Islet precursor cell (in vitro differentiated cells): ENCODE results near the gene ELL3.
A peak's percentile ranks its signal among the peaks of the same experiment; 100 is the strongest.
"Not testable (repeated sequence)": the region's sequence is repeated elsewhere in the genome, so short reads cannot be mapped to it uniquely, and the experiment has no call there.

Experiments
- DNase-seq: peaks from one replicate; pipeline ENCODE4 v3.0.0-alpha.2; 2018

The ELL3 gene

GRCh38 chr15:43791993-43792760 lies 15.4 kb upstream of the ELL3 start, which contains the start of gene SERF2:
SERF2 (plus strand) TSS chr15:43792320; CDS start chr15:43792377, 57 bp downstream.
- DNase-seq: peak; percentile 100

- no peak for DNase-seq
These were observed 12.6 kb upstream of the ELL3 start for GRCh38 chr15:43789409-43789808.

GRCh38 chr15:43779016-43779415 lies 2.2 kb upstream of the ELL3 start:
- DNase-seq: no peak

GRCh38 chr15:43777267-43777914 lies 625 bp upstream of the ELL3 start:
- peak; percentile 87 for DNase-seq

- peak; percentile 73 for DNase-seq
These were observed 557 bp downstream of the ELL3 start for GRCh38 chr15:43776101-43776717.

GRCh38 chr15:43775411-43775965 lies 1.3 kb downstream of the ELL3 start:
- peak; percentile 89 for DNase-seq

GRCh38 chr15:43774062-43774461 lies 2.7 kb downstream of the ELL3 start:
- no peak for DNase-seq

- no peak for DNase-seq
These were observed 4.1 kb downstream of the ELL3 start for GRCh38 chr15:43772624-43773023.

GRCh38 chr15:43771816-43772215 lies 5.0 kb downstream of the ELL3 start:
- no peak for DNase-seq

- DNase-seq: peak; percentile 77
These were observed 7.1 kb downstream of the ELL3 start for GRCh38 chr15:43769584-43770228.

GRCh38 chr15:43763819-43764446 lies 12.8 kb downstream of the ELL3 start:
- DNase-seq: no peak

- DNase-seq: no peak
These were observed 13.9 kb downstream of the ELL3 start for GRCh38 chr15:43762824-43763223.

GRCh38 chr15:43751885-43752284 lies 24.9 kb downstream of the ELL3 start:
- no peak for DNase-seq

- DNase-seq: no peak
These were observed 26.9 kb downstream of the ELL3 start for GRCh38 chr15:43749690-43750345.

- DNase-seq: no peak
These were observed 28.4 kb downstream of the ELL3 start for GRCh38 chr15:43748376-43748775.

- peak; percentile 61 for DNase-seq
These were observed 29.9 kb downstream of the ELL3 start for GRCh38 chr15:43746903-43747309.

- DNase-seq: peak; percentile 98
These were observed 30.4 kb downstream of the ELL3 start, which contains the start of gene PDIA3 for GRCh38 chr15:43746245-43746902. PDIA3 (plus strand) TSS chr15:43746438; CDS start chr15:43746540, 102 bp downstream.

- DNase-seq: no peak
These were observed 41.4 kb downstream of the ELL3 start for GRCh38 chr15:43735416-43735815.

GRCh38 chr15:43728053-43728725 lies 48.6 kb downstream of the ELL3 start:
- not testable (repeated sequence) for DNase-seq

GRCh38 chr15:43726306-43726705 lies 50.5 kb downstream of the ELL3 start:
- not testable (repeated sequence) for DNase-seq

GRCh38 chr15:43723151-43723550 lies 53.6 kb downstream of the ELL3 start:
- no peak for DNase-seq
